Stimulated activated CD4-positive, alpha-beta T cell treated with anti-CD3 and anti-CD28 coated beads, Interleukin-12 subunit alpha, Interleukin-12 subunit beta, amount 100 ng/mL, for 24 hours (primary cell): ENCODE measurements around the gene MDK.

Experiments used
- DNase-seq, 2 experiments: peaks; one replicate each; pipeline ENCODE4 v3.0.0-alpha.2; 2020; ENCODE audit warnings: low read depth in 2 of 2

MDK gene

GRCh38 chr11:46402957-46403902, 21.8 kb downstream of the MDK start:
- no peak for DNase-seq

- no peak for DNase-seq
These were observed 23.1 kb downstream of the MDK start for GRCh38 chr11:46404476-46405017.

- DNase-seq: no peak
These were observed 26.2 kb downstream of the MDK start for GRCh38 chr11:46407635-46408034.

- no peak for DNase-seq
These were observed 27.0 kb downstream of the MDK start for GRCh38 chr11:46408407-46408986.

- no peak for DNase-seq
These were observed 28.6 kb downstream of the MDK start for GRCh38 chr11:46410021-46410420.

- no peak for DNase-seq
These were observed 32.4 kb downstream of the MDK start for GRCh38 chr11:46413760-46414465.

GRCh38 chr11:46414466-46414796, 33.0 kb downstream of the MDK start:
- no peak for DNase-seq

- no peak for DNase-seq
These were observed 33.4 kb downstream of the MDK start for GRCh38 chr11:46414879-46415278.

- DNase-seq: no peak
These were observed 36.2 kb downstream of the MDK start for GRCh38 chr11:46417711-46418110.

- DNase-seq: no peak
These were observed 37.3 kb downstream of the MDK start for GRCh38 chr11:46418751-46419150.

- DNase-seq: no peak
These were observed 39.0 kb downstream of the MDK start for GRCh38 chr11:46420513-46420912.

GRCh38 chr11:46421257-46421880, 39.9 kb downstream of the MDK start:
- DNase-seq: no peak

- no peak for DNase-seq
These were observed 41.1 kb downstream of the MDK start for GRCh38 chr11:46422588-46422987.

- no peak for DNase-seq
These were observed 44.9 kb downstream of the MDK start for GRCh38 chr11:46426233-46426991.

- no peak for DNase-seq
These were observed 45.9 kb downstream of the MDK start for GRCh38 chr11:46427364-46427763.

GRCh38 chr11:46429717-46430116, 48.2 kb downstream of the MDK start:
- DNase-seq: no peak

- no peak for DNase-seq
These were observed 49.7 kb downstream of the MDK start for GRCh38 chr11:46431211-46431610.
